GM19023 (cell line): ENCODE data around the gene PLEKHA4.
"Not testable (repeated sequence)": the region's sequence is repeated elsewhere in the genome, so short reads cannot be mapped to it uniquely, and the experiment has no call there.

ENCODE experiments used
- ATAC-seq: cut with Tn5 transposase; IDR thresholded peaks from one replicate; pipeline ENCODE4 v1.9.1; 2021; ENCODE audit warnings: mild to moderate bottlenecking, moderate library complexity; ENCODE audit not compliant: unreplicated experiment

The PLEKHA4 gene, protein sequence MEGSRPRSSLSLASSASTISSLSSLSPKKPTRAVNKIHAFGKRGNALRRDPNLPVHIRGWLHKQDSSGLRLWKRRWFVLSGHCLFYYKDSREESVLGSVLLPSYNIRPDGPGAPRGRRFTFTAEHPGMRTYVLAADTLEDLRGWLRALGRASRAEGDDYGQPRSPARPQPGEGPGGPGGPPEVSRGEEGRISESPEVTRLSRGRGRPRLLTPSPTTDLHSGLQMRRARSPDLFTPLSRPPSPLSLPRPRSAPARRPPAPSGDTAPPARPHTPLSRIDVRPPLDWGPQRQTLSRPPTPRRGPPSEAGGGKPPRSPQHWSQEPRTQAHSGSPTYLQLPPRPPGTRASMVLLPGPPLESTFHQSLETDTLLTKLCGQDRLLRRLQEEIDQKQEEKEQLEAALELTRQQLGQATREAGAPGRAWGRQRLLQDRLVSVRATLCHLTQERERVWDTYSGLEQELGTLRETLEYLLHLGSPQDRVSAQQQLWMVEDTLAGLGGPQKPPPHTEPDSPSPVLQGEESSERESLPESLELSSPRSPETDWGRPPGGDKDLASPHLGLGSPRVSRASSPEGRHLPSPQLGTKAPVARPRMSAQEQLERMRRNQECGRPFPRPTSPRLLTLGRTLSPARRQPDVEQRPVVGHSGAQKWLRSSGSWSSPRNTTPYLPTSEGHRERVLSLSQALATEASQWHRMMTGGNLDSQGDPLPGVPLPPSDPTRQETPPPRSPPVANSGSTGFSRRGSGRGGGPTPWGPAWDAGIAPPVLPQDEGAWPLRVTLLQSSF

DNA sequence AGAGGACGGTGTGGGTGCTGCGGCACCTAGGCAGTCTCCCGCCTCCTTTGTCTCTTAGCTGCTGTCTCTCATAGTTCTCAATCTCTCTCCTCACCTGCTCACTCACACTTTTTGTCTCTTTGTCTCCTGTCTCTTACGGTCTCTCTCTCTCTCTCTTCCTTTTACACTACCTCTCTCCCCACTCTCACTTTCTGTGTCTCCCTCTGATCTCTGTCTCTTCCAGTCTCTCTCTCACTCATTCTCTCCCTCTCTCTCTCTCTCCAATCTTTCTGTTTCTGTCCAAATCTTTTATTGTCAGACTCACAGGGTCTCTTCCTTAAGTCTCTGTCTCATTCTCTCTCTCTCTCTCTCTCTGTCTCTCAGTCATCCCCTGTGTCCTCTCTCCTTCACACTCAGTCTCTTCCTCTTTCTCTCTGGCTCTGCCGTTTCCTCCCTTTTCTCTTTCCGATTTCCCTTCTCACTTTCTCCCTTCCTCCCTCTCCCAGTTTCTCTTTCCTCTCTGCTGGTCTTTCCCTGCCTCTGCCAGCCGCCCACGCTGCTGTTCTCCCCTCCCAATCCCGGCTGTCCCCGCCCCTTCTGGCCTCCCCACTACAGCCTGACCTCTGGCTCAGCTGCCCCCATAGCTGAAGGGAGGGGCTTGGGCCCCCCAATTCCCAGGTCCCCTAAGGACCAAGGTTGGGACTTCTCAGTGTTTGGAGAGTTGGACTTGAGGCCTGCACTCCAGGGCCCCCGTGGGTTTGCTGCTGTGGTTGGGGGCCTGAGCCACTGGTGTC, at the start of gene PLEKHA4:
Gene PLEKHA4, minus strand, starts transcription at position 504 of the 773 bp plus-strand sequence. CDS start 997 bp downstream, outside the sequence.
- no peak for ATAC-seq

DNA sequence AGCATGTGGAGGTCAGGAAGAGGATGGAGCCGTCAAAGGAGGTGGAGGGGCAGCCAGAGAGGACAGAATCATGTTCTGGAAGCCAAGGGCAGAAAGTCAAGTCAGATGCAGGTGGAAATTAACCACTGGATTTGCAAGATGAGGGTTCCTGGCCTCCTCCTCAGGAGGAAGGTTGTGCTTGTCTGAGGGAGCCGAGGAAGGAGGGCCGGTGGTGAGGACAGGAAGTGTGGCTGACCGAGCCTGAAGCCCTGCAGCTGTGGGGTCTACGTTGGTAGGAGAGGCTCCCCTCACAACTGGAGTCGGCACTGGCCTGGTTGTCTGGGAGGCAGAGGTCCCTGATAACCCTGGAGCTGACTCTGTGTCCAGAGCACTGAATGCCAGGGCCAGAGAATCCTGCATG, 49.7 kb upstream of the PLEKHA4 start:
- no peak for ATAC-seq

DNA sequence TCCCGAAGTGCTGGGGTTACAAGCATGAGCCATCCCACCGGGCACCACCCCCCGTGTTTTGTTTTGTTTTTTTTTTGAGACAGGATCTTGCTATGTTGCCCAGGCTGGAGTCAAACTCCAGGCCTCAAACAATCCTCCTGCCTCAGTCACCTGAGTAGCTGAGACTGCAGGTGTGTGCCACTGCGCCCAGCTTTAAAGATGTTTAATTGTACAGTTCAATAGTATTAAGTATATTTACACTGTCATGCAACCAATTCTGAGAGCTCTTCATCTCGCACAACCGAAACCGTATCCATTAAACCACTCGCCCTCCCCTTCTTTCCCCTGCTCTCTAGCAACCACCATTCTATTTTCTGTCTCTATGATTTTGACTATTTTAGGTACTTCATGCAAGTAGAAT, 47.3 kb upstream of the PLEKHA4 start:
- no peak for ATAC-seq

DNA sequence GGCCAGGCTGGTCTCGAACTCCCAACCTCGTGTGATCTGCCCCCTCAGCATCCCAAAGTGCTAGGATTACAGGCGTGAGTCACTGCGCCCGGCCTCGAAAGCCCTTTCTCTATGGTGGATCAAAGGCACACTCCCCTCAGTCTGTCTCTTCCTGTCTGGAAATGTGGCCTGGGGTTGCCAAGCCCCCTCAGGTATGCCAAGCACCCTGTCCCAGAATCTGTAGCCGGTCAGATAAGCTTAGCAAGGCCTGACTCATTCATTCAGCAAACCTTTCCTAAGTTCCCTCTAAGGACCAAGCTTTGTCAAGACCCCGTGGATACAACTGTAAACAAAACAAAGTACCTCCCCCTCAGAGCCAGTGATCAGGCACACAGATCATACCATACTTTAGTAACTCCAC, 45.8 kb upstream of the PLEKHA4 start:
- ATAC-seq = no peak

- ATAC-seq = no peak
These were observed 44.9 kb upstream of the PLEKHA4 start for GRCh38 chr19:48913114-48913889.

DNA sequence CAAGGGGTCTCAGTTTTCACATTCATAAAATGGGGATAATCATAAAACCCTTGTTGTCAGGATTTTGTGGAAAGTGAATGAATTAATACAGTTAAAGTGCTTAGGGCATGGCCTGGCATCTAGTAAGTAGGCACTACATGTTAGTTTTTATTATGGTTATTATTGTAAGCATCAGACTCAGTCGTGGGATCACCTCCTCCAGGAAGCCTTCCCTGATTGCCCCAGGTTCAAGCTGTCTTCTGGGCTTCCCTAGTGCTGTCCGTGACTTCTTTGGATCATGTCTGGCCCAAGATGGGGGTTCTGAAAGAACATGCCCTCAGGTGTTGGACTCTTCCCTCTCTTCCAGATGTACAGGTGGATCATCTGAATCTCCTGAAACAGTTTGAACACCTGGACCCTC, 42.4 kb upstream of the PLEKHA4 start:
- ATAC-seq = no peak

DNA sequence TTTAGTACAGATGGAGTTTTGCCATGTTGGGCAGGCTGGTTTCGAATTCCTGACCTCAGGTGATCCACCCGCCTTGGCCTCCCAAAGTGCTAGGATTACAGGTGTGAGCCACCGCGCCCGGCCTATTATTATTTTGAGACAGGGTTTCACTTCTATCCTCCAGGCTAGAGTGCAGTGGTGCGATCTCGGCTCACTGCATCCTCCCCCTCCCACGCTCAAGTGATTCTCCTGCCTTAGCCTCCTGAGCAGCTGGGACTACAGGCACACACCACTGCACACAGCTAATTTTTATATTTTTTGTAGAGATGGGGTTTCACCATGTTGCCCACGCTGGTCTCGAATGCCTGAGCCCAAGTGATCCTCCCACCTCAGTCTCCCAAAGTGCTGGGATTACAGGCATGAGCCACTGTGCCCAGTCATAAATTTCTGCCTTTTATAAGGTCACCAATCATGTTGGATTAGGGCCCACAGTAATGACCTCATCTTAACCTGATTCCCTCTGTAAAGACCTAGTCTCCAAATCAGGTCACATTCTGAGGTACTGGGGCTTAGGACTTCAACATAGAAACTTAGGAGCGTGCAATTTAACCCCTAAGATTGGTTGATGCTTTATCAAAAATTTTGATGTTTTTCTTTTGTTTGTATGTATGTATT, 41.1 kb upstream of the PLEKHA4 start:
- ATAC-seq = not testable (repeated sequence)

- ATAC-seq = no peak
These were observed 39.3 kb upstream of the PLEKHA4 start for GRCh38 chr19:48907671-48908070.

GRCh38 chr19:48906324-48906723, 37.9 kb upstream of the PLEKHA4 start:
- no peak for ATAC-seq

DNA sequence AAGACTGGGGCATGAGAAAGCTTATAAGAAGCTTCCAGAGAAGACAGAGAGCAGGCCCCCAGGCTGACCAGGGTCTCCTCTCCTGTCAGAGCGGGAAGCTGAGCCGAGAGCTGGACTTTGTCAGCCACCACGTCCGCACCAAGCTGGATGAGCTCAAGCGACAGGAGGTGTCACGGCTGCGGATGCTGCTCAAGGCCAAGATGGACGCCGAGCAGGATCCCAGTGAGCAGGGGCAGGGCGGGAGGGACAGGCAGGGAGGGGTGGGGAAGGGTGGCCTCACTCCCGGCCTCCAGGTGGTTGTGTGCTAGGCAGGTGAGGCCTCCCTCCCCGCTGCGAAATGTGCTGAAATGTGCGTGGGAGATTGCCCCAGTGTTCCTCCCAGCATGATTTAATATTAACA, 37.2 kb upstream of the PLEKHA4 start:
- ATAC-seq = no peak

DNA sequence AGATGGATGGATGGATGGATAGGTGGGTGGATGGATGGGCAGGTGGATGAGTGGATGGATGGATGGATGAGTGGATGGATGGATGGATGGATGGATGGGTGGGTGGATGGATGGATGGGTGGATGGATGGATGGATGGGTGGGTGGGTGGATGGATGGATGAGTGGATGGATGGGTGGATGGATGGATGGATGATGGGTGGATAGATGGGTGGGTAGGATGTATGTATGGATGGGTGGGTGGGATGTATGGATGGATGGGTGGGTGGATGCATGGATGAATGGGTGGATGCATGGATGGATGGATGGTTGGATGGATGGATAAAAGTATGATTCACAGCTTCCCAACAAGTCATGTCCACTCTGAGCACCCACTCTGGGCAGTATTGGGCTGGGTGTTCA, 35.4 kb upstream of the PLEKHA4 start:
- not testable (repeated sequence) for ATAC-seq

DNA sequence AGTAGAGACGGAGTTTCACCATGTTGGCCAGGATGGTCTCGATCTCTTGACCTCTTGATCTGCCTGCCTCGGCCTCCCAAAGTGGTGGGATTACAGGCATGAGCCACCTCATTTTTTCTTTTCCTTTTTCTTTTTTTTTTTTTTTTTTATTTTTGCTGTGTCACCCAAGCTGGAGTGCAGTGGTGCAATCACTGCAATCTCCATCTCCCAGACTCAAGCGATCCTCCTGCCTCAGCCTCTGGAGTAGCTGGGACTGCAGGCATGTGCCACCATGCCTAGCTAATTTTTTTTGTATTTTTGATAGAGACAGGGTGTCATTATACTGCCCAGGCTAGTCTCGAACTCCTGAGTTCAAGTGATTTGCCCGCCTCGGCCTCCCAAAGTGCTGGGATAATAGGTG, 33.9 kb upstream of the PLEKHA4 start:
- ATAC-seq = not testable (repeated sequence)

GRCh38 chr19:48900477-48901406, 32.3 kb upstream of the PLEKHA4 start:
- no peak for ATAC-seq

DNA sequence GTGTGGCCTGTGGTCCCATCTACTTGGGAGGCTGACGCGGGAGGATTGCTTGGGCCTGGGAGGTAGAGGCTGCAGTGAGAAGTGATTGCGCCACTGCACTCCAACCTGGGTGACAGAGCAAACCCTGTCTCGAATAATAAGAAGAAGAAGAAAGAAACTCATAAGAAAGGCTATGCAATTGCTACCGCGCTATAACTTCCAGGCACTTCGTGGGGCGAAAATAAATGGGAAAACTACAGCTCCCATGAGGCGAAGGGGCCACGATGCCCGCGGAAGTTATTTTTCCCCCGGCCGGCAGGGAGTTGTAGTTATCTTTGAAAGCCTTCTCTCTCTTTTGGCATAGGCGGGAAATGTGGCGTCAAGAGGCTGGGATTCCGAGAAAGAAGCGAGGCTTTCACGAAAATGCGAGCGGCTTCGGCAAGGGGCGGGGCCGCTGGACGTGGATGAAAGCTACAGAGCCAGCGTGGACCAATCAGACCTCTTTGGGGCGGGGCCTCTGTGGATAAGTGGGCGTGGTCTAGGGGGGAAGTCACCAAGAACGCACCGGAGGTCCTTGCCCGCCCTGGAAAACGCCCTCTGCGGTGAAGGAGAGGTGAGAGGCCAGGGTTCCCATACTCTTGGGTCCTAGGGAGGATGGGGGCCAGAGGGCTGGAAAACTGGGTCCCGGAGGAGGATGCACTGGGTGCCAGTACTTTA, 31.5 kb upstream of the PLEKHA4 start, which contains the start of gene NUCB1:
Gene NUCB1, plus strand, starts transcription at position 532 of the 696 bp plus-strand sequence. CDS start 485 bp downstream, outside the sequence.
- peak; percentile 86 for ATAC-seq

GRCh38 chr19:48899386-48899749, 31.0 kb upstream of the PLEKHA4 start:
- ATAC-seq = not testable (repeated sequence)

GRCh38 chr19:48897181-48897580, 28.8 kb upstream of the PLEKHA4 start:
- ATAC-seq = no peak

DNA sequence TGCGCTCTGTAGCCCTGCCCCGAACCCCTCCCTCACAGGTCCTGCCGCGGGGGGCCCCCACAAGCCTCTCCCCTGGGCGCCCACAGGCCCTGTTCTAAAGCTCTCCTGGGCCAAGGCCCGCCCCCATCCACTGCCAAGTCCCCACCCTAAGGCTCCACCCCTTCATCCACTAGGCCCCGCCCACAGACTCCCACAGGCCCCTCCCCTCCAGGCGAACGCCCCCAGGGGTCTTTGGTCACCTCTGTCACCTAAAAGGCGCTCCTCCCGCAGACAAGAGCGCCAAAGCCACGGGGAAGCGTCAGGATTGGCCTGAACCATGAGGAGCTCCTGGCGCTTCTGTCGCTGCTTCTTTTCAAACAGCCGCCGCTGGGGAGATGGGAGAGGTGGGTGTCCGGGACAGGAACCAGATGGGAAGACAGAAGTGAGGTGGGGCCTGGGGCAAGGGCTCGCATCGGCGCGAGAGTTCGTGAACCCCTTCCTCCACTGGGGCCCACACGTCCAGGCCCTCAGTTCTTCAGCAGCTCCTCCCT, 27.8 kb upstream of the PLEKHA4 start:
- ATAC-seq = no peak

DNA sequence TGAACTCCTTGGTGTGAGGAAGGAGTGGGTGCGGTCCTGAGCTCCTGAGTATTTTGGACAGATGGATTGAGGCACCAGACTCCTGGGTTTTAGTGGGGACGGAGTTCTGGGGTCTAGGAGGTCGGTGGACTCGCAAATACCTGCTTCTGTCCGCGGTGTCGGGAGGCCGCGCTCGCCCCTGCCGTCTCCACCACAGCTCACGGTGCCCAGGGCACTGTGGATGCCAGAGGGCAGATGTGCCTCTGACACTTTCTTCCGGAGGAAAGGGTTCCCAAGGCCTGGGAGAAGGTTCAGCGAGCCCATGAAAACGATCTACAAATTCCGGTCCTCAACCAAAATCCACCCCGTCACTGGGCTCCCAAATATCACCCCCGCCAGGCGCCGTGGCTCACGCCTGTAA, 26.8 kb upstream of the PLEKHA4 start:
- ATAC-seq = no peak
